ENCODE measurements around the gene TMEM259.

GRCh38 chr19:1008268-1009040 is 12.5 kb downstream of the TMEM259 start:
- TF ChIP-seq POLR2A (IDR thresholded peaks at IDR 0.05) (no peak), CTCF (IDR thresholded peaks at IDR 0.05) (no peak)

All from body of pancreas (tissue), 4 donors.